GM18499 (cell line): ENCODE results near the gene MBNL2.

ENCODE experiments used
- ATAC-seq: cut with Tn5 transposase; IDR thresholded peaks from one replicate; pipeline ENCODE4 v1.9.1; 2021; ENCODE audit warnings: moderate number of reproducible peaks; ENCODE audit not compliant: insufficient read depth, unreplicated experiment

Gene MBNL2

GRCh38 chr13:97432232-97432916 is 210.2 kb downstream of the MBNL2 start:
- no peak for ATAC-seq

- peak; percentile 91 for ATAC-seq
These were observed 211.0 kb downstream of the MBNL2 start for GRCh38 chr13:97432917-97433726.

GRCh38 chr13:97433727-97434396 is 211.7 kb downstream of the MBNL2 start, which contains the start of gene RAP2A:
Gene RAP2A, plus strand, starts transcription at chr13:97434169. Its CDS starts 302 bp downstream, at chr13:97434471.
- no peak for ATAC-seq

- ATAC-seq = no peak
These were observed 212.5 kb downstream of the MBNL2 start for GRCh38 chr13:97434397-97435201.

- ATAC-seq = no peak
These were observed 213.2 kb downstream of the MBNL2 start for GRCh38 chr13:97435323-97435722.

- no peak for ATAC-seq
These were observed 213.7 kb downstream of the MBNL2 start for GRCh38 chr13:97435794-97436193.

GRCh38 chr13:97436845-97437244 is 214.7 kb downstream of the MBNL2 start:
- no peak for ATAC-seq

- no peak for ATAC-seq
These were observed 215.6 kb downstream of the MBNL2 start for GRCh38 chr13:97437729-97438128.

GRCh38 chr13:97438856-97439595 is 216.9 kb downstream of the MBNL2 start:
- no peak for ATAC-seq

GRCh38 chr13:97440598-97441170 is 218.6 kb downstream of the MBNL2 start:
- no peak for ATAC-seq

GRCh38 chr13:97441368-97441767 is 219.2 kb downstream of the MBNL2 start:
- no peak for ATAC-seq
